HG03571 (cell line): Measurements from ENCODE around the gene CUL3.
"Not testable (repeated sequence)": the region's sequence is repeated elsewhere in the genome, so short reads cannot be mapped to it uniquely, and the experiment has no call there.

Source experiments
- ATAC-seq: cut with Tn5 transposase; IDR thresholded peaks from one replicate; pipeline ENCODE4 v1.9.1; 2021; ENCODE audit not compliant: unreplicated experiment

Gene CUL3

GRCh38 chr2:224583033-224583432, 2.1 kb downstream of the CUL3 start:
- ATAC-seq: not testable (repeated sequence)

DNA sequence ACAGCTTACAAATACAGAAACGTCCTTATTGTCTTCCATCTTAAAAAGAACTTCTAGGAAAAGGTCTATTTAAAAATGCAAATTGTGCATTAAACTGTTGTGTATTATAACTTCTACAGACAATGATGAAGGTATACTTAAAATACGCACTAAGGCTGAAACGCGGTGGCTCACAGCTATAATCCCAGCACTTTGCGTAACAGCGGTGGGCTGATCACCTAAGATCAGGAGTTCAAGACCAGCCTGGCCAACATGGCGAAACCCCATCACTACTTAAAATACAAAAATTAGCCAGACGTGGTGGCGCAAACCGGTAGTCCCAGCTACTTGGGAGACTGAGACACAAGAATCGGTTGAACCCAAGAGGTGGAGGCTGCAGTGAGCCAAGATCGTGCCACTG, 4.9 kb downstream of the CUL3 start:
- ATAC-seq: no peak

DNA sequence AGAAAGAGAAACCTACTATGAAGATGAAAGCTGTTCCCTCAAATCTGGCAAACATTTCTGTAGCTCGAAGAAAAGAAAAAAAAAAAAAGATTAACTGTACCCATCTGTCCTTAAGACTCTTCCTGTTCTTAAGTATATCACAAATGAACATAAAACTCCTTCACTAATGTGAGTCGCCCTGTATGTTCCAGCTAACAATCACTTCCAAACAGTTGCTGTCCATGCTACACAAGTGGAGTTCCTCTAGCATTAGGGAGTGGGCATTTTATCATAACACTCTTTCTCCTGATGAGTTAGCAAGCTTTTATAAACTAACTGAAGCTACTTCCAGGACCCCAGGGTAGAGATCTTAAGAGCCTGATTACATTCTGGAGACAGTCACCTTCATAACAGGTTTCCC, 5.8 kb downstream of the CUL3 start:
- ATAC-seq: no peak

DNA sequence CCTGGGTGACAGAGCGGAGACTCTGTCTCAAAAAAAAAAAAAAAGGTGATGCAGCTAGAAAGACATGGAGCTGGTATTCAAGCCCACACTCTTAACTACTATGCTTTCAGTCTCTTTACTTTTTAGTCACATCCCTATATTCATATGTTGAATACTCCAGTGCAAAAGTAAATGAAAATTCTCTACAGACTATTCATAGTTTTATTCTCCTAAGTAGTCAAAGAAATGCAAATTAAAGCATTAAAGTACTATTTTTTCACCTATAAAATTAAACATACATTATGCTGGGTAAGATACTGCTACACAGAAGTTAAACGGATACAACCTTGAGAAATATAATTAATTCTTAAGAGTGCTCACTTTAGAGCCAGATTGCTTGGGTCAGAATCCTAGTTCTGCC, 7.6 kb downstream of the CUL3 start:
- ATAC-seq: no peak

- ATAC-seq: peak; percentile 88
These were observed 9.0 kb downstream of the CUL3 start for GRCh38 chr2:224576088-224576715.

DNA sequence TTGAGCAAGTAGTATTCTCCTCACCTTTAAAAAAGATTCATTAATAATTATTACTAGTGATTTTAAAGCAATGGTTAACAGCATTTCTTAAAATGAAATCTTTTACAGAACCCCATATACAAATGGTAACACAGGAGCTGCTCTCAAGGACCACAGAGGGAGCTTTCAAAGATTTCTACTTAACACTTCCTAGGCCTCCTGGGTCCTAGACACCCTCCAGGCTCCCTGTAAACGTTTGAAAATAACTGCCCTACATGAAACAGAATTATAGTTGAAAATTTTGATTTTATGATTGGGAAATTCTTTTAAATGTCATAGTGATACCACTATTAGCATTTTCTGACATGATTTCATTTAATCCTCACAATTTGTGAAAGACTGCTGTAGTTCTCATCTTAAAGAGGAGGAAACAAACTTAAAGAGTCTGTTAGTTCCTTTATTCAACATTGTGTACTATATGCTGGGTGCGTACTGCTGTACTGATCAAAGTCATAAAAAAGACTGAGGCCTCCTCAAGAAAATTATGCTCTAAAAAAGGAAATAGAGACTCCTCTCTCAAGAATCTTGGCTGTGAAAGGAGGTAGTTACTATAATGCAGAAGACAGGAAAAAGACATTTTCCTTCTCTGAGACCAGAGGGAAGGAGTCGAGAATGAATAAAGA, 10.6 kb downstream of the CUL3 start:
- ATAC-seq: no peak

GRCh38 chr2:224573724-224574123, 11.4 kb downstream of the CUL3 start:
- ATAC-seq: no peak

DNA sequence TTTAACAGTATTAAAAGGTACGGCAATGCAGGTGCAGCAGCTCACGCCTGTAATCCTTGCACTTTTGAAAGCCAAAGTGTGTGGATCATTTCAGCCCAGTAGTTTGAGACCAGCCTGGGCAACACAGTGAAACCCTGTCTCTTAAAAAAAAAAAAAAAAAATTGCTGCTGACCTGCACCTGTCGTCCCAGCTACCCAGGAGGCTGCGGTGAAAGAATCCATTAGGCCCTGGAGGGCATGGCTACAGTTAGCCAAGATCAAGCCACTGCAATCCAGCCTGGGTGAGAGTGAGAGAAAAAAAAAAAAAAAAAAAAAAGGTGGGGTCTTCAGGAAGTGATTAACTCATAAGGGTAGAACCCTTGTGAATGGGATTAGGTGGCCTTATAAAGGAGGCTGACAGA, 12.8 kb downstream of the CUL3 start:
- no peak for ATAC-seq

- ATAC-seq: no peak
These were observed 14.7 kb downstream of the CUL3 start for GRCh38 chr2:224570328-224570993.

DNA sequence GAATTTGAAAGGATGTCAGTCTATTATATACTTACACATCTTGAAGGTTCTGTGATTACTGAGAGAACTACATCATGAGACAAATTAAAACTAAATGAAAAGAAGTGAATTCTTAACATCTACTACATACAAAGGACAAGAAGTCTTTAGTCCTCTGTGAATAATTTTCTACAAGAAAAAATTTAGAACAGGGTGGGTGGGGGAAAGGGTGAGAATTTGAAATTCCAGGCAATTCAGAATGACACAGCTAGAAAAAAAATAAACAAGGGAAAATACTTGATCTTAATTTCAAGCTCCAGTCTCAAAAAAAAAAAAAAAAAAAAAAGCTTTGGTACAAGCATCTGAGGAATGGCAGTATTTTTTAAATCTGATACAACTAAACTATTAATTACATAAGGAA, 15.5 kb downstream of the CUL3 start:
- ATAC-seq: no peak

DNA sequence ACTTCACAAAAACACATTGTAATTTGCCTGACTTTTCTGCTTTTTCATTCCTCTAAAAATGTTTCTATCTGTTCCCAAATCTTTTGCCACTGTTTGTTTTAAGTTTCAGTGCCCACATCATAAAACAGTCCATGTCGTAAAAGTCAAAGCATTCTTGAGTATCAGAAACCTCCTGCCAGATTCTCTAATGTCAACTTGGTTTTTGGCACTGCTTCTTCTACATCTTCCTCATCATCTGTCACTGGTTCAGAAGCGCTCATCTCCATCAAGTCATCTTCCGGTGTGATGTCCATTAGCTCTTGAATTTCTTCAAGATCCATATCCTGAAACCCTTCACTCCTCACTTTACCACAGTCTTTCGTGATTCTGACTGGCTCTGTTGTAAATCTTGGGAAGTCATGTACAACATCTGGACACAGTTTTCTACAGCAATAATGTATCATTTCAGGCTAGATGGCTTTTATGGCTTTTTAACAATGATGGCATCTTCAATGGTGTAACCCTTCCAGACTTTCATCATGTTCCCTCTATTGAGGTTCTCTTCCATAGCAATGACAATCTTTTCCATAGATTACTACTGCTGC, 19.6 kb downstream of the CUL3 start:
- no peak for ATAC-seq

DNA sequence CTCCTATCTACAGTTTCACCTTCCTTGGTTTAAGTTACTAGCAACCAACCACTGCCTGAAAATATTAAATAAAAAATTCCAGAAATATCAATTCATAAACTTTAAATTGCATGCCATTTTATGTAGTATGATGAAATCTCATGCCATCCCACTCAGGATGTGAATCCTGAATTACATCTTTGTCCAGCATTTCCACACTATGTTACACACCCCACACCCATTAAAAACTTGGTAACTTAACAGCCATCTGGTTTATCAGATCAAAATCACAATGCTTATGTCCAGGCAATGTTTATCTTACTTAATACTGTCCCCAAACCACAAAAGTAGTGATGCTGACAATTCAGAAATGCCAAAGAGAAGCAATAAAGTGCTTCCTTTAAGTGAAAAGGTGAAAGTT, 21.6 kb downstream of the CUL3 start:
- no peak for ATAC-seq

DNA sequence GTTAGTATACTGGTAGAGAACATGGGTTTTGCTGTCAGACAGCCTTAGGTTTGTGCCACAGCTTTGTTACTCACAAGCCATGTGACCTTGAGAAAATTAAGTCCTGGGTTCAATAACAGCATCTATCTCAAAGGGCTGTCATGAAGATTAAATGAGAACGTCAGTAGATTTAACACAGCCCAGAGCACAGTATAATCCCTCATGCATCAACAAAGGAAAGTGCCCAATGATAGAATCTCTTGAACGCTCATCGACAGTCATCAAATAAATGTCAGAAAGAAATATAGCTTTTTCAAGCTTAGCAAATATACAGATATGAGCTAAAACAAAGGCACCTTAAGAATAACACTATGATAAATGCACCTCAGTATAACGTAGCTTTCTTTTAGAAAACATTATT, 22.3 kb downstream of the CUL3 start:
- no peak for ATAC-seq

- ATAC-seq: peak; percentile 65
These were observed 23.7 kb downstream of the CUL3 start for GRCh38 chr2:224561234-224562005.

- ATAC-seq: no peak
These were observed 24.6 kb downstream of the CUL3 start for GRCh38 chr2:224560549-224560948.

DNA sequence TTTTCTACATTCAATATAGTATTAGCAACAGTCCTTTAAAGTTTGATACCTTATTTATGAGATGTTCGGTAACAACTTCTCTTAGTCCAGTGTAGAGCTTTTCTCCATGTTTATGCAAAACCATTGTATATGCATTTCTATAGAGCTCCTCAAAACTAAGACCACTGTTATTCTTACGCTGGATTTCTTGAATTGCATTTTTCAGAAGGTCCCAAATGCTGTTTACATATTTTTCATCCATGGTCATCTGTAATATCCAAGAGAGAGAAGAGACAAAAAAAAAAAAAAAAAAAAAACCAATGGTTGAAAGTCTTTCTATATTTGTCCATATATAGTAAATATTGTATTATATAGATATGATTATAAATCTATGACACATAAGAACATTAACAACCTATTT, 27.6 kb downstream of the CUL3 start:
- no peak for ATAC-seq

- ATAC-seq: no peak
These were observed 28.8 kb downstream of the CUL3 start for GRCh38 chr2:224556381-224556780.

- no peak for ATAC-seq
These were observed 29.3 kb downstream of the CUL3 start for GRCh38 chr2:224555823-224556366.

GRCh38 chr2:224552771-224553170, 32.4 kb downstream of the CUL3 start:
- ATAC-seq: no peak

GRCh38 chr2:224551693-224552092, 33.5 kb downstream of the CUL3 start:
- no peak for ATAC-seq

- ATAC-seq: no peak
These were observed 38.2 kb downstream of the CUL3 start for GRCh38 chr2:224546926-224547325.
